HG03439 (cell line): ENCODE results near the gene SLC24A3.

ENCODE experiments used
- ATAC-seq: cut with Tn5 transposase; IDR thresholded peaks from one replicate; pipeline ENCODE4 v1.9.1; 2021; ENCODE audit warnings: mild to moderate bottlenecking, moderate library complexity; ENCODE audit not compliant: unreplicated experiment

The SLC24A3 gene

GRCh38 chr20:19212469-19212815, at the start of gene SLC24A3:
Gene SLC24A3 (plus strand): TSS chr20:19212642.
- ATAC-seq = no peak

DNA sequence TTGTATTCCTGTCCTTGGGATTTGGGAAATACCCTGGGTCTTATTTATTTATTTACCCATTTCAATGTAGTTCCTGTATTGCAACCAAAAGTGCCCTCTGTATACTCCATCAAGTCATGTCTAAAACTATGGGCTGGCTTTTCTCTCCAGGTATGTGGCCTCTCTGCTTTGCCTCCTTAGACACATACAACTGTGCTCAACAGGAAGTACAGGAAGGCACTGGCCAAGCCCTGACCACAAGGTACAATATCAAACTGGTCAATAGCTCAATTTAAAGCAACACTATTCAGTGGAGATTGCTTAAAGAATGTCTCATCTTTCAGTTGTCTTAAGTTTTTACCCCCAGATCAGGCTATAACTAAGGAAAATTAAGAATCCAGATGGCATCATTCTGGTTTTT, 42.3 kb upstream of the SLC24A3 start:
- ATAC-seq = no peak

DNA sequence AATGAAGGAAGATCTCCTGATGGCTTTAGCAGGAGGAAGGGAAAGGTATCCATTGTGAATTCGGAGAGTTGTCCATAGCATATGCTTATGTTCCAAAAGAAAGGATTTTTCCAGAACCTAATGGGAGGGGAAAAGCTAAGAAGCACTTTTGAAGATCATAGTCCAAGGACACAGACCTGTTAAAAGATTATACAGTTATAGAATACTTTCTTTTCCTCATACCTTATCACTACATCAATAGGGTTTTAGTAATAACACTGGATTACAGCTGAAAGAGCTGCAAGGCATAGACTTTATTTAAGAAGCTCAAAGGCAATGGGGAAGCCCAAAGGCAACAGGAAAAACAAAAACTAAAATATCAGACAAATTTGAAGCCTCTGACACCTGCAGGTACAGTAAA, 39.8 kb upstream of the SLC24A3 start:
- ATAC-seq = no peak

DNA sequence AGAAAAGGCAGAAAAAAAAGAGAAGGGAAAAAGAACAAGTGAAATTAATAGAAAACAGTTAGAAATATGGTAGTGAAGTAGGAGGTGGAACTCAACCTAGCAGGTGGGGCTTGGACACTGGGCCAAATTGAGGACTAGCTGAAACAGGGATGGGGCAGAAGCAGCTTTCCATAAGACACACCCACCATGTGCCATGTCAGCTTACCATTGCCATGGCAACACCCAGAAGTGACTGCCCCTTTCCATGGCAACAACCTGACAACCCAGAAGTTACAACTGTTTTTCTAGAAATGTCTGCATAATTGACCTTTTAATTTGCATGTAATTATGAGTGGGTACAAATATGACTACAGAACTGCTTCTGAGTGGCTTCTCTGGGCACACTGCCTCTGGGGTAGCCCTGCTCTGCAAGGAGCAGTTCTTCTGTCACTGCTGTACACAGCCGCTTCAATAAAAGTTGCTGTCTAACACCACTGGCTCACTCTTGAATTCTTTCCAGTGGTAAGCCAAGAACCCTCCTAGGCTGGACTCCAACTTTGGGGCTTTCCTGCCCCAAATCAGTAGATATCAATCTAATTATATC, 35.9 kb upstream of the SLC24A3 start:
- no peak for ATAC-seq

GRCh38 chr20:19181552-19181951, 30.9 kb upstream of the SLC24A3 start:
- no peak for ATAC-seq

GRCh38 chr20:19185083-19185482, 27.4 kb upstream of the SLC24A3 start:
- ATAC-seq = no peak

DNA sequence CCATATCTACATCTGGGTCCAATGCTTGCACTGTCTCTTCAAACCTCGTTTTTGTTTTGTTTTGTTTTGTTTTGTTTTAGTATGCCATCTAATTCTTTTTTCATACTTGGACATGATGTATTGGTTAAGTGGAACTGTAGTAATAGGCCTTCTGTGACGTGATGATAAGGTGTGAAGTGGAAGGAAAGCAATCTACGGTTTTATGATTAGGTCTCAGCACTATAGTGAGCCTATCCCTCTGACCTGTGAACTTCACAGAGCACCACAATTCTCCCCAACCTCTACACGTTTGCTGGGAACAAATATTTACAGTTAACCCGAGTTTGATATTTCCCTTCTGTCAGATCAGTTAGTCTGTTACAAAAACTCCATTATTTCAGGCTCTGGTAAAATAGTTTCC, 19.1 kb upstream of the SLC24A3 start:
- ATAC-seq = no peak

- ATAC-seq = no peak
These were observed 6.5 kb upstream of the SLC24A3 start for GRCh38 chr20:19205981-19206396.

DNA sequence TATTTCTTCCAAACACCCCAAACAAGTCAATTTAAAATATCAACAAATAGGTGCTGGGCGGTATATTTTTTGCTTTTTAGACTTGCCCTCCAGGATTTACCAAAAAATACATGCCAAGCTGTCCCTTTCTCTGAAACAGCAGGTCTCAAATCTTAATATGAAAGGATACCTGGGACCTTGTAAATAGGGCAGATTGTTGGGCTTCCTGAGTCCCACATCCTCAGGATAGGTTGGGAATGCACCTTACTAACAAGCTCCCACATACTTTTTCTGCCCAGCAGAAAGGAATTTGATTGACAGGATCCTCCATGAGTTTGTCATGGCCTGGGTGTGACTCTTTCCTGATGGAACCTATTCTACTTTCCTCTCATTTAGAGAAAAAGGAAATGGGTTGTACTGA, 4.9 kb upstream of the SLC24A3 start:
- ATAC-seq = no peak

GRCh38 chr20:19210391-19211155, 1.9 kb upstream of the SLC24A3 start:
- ATAC-seq = no peak

GRCh38 chr20:19211252-19211651, 1.2 kb upstream of the SLC24A3 start:
- no peak for ATAC-seq

DNA sequence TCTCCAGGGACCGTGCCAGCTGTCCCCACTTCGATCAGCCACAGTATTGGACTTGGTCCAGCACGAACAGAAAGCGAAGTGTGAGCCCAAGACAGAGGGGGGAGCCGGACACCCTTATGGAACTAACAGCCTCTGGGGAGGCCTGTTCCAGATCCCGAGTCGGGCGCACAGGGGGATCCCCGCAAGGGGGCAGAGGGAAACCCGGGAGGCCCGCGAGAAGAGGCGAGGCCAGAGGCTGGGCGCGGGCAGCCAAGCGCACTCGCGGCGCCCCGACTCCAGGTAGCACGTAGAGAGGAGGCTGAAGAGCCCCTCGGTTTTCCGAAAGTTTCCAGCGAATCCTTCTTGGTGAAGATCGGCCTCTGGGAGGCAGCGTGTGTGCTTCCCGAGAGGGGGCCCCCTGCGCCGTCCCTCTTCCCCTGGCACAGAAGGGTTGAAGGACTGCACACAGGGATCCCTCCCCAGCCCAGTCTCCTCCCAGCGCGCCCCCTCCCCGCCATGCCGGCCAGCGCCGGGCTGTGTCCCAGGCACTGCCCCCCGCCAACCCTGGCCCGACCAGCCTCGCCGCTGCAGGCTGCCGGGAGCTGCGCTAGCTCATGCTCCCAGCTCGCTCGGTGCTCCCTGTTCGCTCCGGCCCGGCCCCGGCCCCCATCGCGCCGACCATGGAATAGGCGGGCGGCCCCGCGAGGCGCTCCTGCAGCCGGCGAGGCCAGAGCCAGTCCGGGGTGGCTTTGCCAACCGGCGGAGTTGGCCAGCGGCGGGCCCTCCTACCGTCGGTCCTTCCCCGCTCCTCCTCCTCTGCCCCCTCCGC, 577 bp upstream of the SLC24A3 start:
- ATAC-seq = no peak

DNA sequence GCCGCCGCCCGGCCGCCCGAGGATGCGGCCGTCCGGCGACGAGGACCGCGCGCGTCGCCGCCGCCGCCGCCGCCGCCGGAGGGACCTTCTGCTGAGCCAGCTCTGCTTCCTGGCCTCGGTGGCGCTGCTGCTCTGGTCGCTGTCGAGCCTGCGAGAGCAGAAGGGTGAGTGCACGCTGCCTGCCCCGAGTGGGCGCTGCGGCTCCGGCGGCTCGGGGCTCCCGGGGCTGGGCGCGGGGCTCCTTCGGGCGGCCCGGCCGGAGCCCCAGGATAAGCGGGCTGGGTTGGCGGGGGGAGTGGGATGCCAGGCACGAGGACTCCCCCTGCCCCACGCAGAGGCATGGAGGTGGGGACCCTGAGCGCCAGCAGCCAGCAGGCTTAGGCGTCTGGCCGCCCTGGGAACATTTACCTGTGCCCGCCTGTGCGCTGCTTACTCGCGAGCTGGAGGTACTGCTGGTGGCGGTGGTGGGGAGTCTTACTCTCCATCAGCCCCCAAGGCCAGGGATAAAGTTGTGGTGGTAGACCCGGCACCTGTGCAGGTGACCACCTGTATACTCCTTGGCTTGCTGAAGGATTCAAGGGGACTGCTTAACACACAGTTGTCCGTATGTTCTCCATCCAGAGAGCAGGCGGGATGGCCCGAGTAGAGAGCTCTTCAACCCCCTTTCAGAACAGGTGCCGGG, 520 bp downstream of the SLC24A3 start:
- ATAC-seq = no peak

GRCh38 chr20:19213946-19214490, 1.6 kb downstream of the SLC24A3 start:
- ATAC-seq = no peak

DNA sequence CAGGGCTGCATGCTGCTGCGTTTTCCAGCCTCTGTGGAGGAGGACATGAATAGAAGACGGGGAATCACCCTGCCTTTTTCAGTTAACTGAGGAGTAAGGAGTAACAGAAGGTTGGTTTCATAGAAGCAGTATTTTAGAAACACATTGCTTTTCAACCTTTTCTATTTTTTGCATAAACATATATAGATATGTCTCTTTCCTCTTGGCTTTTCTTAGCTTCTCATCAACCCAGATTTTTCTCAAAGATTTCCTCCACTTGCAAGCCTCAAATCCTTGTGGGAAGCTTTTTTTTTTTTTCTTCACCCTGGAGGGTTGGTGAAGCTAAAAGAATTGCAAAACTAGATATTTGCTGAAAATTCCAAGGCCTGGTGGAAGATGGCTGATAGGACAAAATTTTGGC, 6.0 kb downstream of the SLC24A3 start:
- no peak for ATAC-seq

- ATAC-seq = no peak
These were observed 10.1 kb downstream of the SLC24A3 start for GRCh38 chr20:19222520-19223040.

- ATAC-seq = no peak
These were observed 11.2 kb downstream of the SLC24A3 start for GRCh38 chr20:19223640-19224039.

DNA sequence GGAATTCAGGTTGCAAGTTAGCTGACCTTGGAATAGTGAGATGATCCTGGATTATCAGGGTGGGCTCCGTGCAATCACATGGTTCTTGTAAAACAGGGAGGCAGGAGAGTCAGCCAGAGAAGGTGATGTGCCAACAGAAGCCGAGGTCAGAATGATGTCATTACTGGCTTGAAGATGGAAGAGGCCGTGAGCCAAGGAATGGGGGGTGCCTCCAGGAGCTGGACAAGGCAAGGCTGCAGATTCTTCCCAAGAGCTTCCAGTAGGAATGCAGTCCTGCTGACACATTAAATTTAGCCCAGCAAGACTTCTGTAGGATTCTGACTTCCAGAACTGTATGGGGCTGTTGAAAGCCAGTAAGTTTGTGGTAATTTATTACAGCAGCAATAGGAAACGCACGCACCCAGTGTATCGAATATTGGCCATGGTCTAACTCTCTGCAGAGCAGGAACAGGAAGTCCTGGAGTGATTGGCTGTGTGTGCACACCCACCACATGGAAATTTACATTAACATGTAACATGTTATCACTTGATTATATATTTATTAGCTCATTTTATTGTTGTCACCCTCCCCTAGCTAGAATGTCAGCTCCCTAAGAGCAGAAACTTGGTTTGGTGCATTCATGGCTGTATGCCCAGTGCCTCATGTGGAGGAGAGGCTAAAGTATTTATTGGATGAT, 19.1 kb downstream of the SLC24A3 start:
- no peak for ATAC-seq

- ATAC-seq = no peak
These were observed 20.8 kb downstream of the SLC24A3 start for GRCh38 chr20:19232997-19233794.
